Endodermal cell (in vitro differentiated cells): ENCODE measurements around the gene TOPAZ1. TPM values are rescaled to one million over a fixed set of nuclear protein-coding genes. Genes with fewer than 3 reads are reported as not detected.
A peak's percentile ranks its signal among the peaks of the same experiment; 100 is the strongest.

Experiments used
- DNase-seq: peaks from one replicate; pipeline ENCODE4 v3.0.0-alpha.2; 2017
- H3K27ac ChIP-seq: 2 replicates; pipeline ENCODE4 v1.5.1; 2013; ENCODE audit warnings: mild to moderate bottlenecking, low read depth, low read length, moderate library complexity
- H3K27me3 ChIP-seq: 2 replicates; pipeline ENCODE4 v1.6.1; 2013; ENCODE audit warnings: mild to moderate bottlenecking, low read length, moderate library complexity; ENCODE audit not compliant: insufficient read depth, control insufficient read depth, poor library complexity, severe bottlenecking
- H3K36me3 ChIP-seq: 2 replicates; pipeline ENCODE4 v1.7.0; 2013; ENCODE audit warnings: mild to moderate bottlenecking, low read length, moderate library complexity; ENCODE audit not compliant: control insufficient read depth, insufficient read depth
- H3K4me1 ChIP-seq: one replicate; pipeline ENCODE4 v1.7.0; 2013; ENCODE audit warnings: low read length; ENCODE audit not compliant: control insufficient read depth, insufficient read depth
- H3K4me3 ChIP-seq: 2 replicates; pipeline ENCODE4 v1.5.1; 2013; ENCODE audit warnings: mild to moderate bottlenecking, low read length, moderate library complexity
- H3K9ac ChIP-seq: 2 replicates; pipeline ENCODE4 v1.6.1; 2013; ENCODE audit warnings: mild to moderate bottlenecking, low read length, moderate library complexity; ENCODE audit not compliant: poor library complexity, severe bottlenecking; ENCODE audit errors: extremely low read depth
- H3K9me3 ChIP-seq: 2 replicates; pipeline ENCODE4 v1.6.1; 2013; ENCODE audit warnings: mild to moderate bottlenecking, low read length, moderate library complexity; ENCODE audit not compliant: control insufficient read depth
- H3K27ac Mint-ChIP-seq: 2 replicates; pipeline ENCODE4 v1.8.0; 2020; ENCODE audit warnings: mixed read lengths
- H3K27me3 Mint-ChIP-seq: 2 replicates; pipeline ENCODE4 v1.8.0; 2021; ENCODE audit warnings: mild to moderate bottlenecking, mixed read lengths; ENCODE audit not compliant: insufficient read depth
- H3K36me3 Mint-ChIP-seq: 2 replicates; pipeline ENCODE4 v1.8.0; 2020; ENCODE audit warnings: low read depth, mixed read lengths
- H3K4me1 Mint-ChIP-seq: 2 replicates; pipeline ENCODE4 v1.8.0; 2020; ENCODE audit warnings: mixed read lengths
- H3K4me3 Mint-ChIP-seq: 2 replicates; pipeline ENCODE4 v1.8.0; 2020; ENCODE audit warnings: mild to moderate bottlenecking, moderate library complexity, mixed read lengths
- H3K9me3 Mint-ChIP-seq: 2 replicates; pipeline ENCODE4 v1.8.0; 2020; ENCODE audit warnings: mild to moderate bottlenecking, mixed read lengths
- WGBS, 2 experiments: methylation state at CpG; one replicate each; pipeline versions ENCODE4 v1.1.5 to v1.1.7; 2013; ENCODE audit warnings: missing lambda C conversion rate in 2 of 2, mixed read lengths in 1 of 2; ENCODE audit not compliant: insufficient coverage in 1 of 2, insufficient read length in 1 of 2; 5-methylcytosine and 5-hydroxymethylcytosine counted together
- total RNA-seq, 2 donors: library from RNA; stranded (reverse); fragmentation: NEBNext Ultra II Directional in 1 of 2; extraction: Animal tissue kit (Norgen Biotek cat#: 25700) in 1 of 2; gene quantifications; 2 replicates in 1 of 2; 3 replicates in 1 of 2; pipeline ENCODE4 v1.2.1, GENCODE V29; 2021
- TF ChIP-seq, protein P1 (sequence below): fragments of 200-600 bp; sonication (generic); conservative IDR thresholded peaks from 2 replicates; pipeline ENCODE4 v1.5.0; 2021; ENCODE audit warnings: antibody characterized with exemption, mild to moderate bottlenecking

The TOPAZ1 gene
- total RNA-seq, 2 donors from 2014 or later = not detected

GRCh38 chr3:44210967-44211366 is 30.7 kb upstream of the TOPAZ1 start:
- peaks cover 10% of the 10 kb centered on the region for H3K27me3 ChIP-seq

DNA sequence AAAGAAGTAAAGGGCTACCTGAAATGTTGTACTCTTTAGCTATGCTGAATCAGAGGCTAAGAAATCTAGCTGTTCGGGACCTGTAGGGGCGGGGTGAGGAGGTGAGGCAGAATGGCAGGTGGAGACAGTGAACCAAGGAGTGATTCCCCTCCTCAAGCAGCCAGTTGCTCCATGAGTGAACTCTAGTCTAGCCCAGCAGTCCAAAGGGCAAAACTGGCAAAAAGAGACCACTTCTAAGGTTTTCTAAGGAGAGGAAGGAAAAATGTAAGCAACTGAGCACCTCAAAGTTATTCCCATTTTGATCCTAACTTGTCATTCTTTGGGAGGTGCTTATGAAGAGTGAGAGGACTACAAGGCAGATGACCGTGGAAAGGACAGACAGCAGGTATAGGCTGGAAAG is 19.3 kb upstream of the TOPAZ1 start:
- H3K9ac ChIP-seq = no peak overlapping the region

More at GRCh38 chr3:44210967-44211366, 30.7 kb upstream of the TOPAZ1 start:
- Mint-ChIP-seq H3K27me3 (peaks cover 8% of the 10 kb centered on the region), H3K36me3 (no peaks in the 10 kb centered on the region), H3K4me1 (no peaks in the 10 kb centered on the region), H3K4me3 (no peak overlapping the region), H3K9me3 (peaks cover 10% of the 10 kb centered on the region), H3K27ac (no peak overlapping the region)
- H3K9ac ChIP-seq = no peak overlapping the region
- no peak overlapping the region for H3K27ac ChIP-seq
- H3K9me3 ChIP-seq = peaks cover 6% of the 10 kb centered on the region
- H3K4me1 ChIP-seq = no peaks in the 10 kb centered on the region
- no peaks in the 10 kb centered on the region for H3K36me3 ChIP-seq
- no peak overlapping the region for H3K4me3 ChIP-seq
- TF ChIP-seq, protein P1, sequence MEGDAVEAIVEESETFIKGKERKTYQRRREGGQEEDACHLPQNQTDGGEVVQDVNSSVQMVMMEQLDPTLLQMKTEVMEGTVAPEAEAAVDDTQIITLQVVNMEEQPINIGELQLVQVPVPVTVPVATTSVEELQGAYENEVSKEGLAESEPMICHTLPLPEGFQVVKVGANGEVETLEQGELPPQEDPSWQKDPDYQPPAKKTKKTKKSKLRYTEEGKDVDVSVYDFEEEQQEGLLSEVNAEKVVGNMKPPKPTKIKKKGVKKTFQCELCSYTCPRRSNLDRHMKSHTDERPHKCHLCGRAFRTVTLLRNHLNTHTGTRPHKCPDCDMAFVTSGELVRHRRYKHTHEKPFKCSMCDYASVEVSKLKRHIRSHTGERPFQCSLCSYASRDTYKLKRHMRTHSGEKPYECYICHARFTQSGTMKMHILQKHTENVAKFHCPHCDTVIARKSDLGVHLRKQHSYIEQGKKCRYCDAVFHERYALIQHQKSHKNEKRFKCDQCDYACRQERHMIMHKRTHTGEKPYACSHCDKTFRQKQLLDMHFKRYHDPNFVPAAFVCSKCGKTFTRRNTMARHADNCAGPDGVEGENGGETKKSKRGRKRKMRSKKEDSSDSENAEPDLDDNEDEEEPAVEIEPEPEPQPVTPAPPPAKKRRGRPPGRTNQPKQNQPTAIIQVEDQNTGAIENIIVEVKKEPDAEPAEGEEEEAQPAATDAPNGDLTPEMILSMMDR = no peak
- DNase-seq = no peak

GRCh38 chr3:44223299-44223698 is 18.4 kb upstream of the TOPAZ1 start:
- WGBS, 2 experiments = 88% methylated on average over 4 to 5 of the region's 5 CpGs
- peaks cover 10% of the 10 kb centered on the region for H3K9me3 Mint-ChIP-seq
- TF ChIP-seq, protein P1 = no peak
- H3K4me1 Mint-ChIP-seq = peaks cover 20% of the 10 kb centered on the region
- H3K4me3 ChIP-seq = peak overlapping the region; percentile 25
- DNase-seq = no peak
- H3K27ac ChIP-seq = no peak overlapping the region
- peaks cover 42% of the 10 kb centered on the region for H3K27me3 Mint-ChIP-seq
- no peak overlapping the region for H3K4me3 Mint-ChIP-seq
- H3K9ac ChIP-seq = no peak overlapping the region
- H3K36me3 ChIP-seq = no peaks in the 10 kb centered on the region
- H3K27ac Mint-ChIP-seq = no peak overlapping the region
- H3K27me3 ChIP-seq = peaks cover 33% of the 10 kb centered on the region
- no peaks in the 10 kb centered on the region for H3K36me3 Mint-ChIP-seq
- H3K9me3 ChIP-seq = peaks cover 13% of the 10 kb centered on the region
- peaks cover 9% of the 10 kb centered on the region for H3K4me1 ChIP-seq

More for the DNA sequence above, 19.3 kb upstream of the TOPAZ1 start:
- peaks cover 42% of the 10 kb centered on the region for H3K27me3 Mint-ChIP-seq
- H3K4me1 Mint-ChIP-seq = peaks cover 20% of the 10 kb centered on the region
- WGBS, 2 experiments = 79 to 100% methylated on average over 1 to 3 of the region's 3 CpGs
- H3K27ac Mint-ChIP-seq = no peak overlapping the region
- peaks cover 30% of the 10 kb centered on the region for H3K27me3 ChIP-seq
- no peak overlapping the region for H3K4me3 Mint-ChIP-seq
- peaks cover 9% of the 10 kb centered on the region for H3K4me1 ChIP-seq
- H3K9me3 Mint-ChIP-seq = peaks cover 10% of the 10 kb centered on the region
- no peak overlapping the region for H3K4me3 ChIP-seq
- no peak overlapping the region for H3K27ac ChIP-seq
- TF ChIP-seq, protein P1 = no peak
- peaks cover 13% of the 10 kb centered on the region for H3K9me3 ChIP-seq
- H3K36me3 Mint-ChIP-seq = no peaks in the 10 kb centered on the region
- no peaks in the 10 kb centered on the region for H3K36me3 ChIP-seq
- DNase-seq = no peak
